Measurements from ENCODE around the gene TMEM30A. TPM values are rescaled to one million over a fixed set of nuclear protein-coding genes. Genes with fewer than 3 reads are reported as not detected.

The TMEM30A gene
- total and polyA plus RNA-seq, 2 donors (not counting 3 experiments of a cell fraction or from before 2014, with no cell fraction given): 42.2 to 197 TPM

GRCh38 chr6:75299801-75300530, 15.4 kb upstream of the TMEM30A start:
- Histone ChIP-seq H4K20me1 (replicated peaks; ENCODE audit: control insufficient read depth, extremely low read depth, insufficient read depth, low read length) (no peaks in the 10 kb centered on the region), H3K36me3 (ENCODE audit: control insufficient read depth in 2 of 2, extremely low read depth in 1 of 2, insufficient read depth in 2 of 2, low read length in 2 of 2) (no peaks in the 10 kb centered on the region), H3K27ac (ENCODE audit: insufficient read depth, low read depth, low read length) (no peak overlapping the region), H3K4me3 (replicated peaks in 1 of 3; ENCODE audit: insufficient read depth in 1 of 3, low read depth in 1 of 3, low read length in 3 of 3) (no peak overlapping the region), H3K9me3 (replicated peaks; ENCODE audit: control insufficient read depth, insufficient read depth, low read length) (no peaks in the 10 kb centered on the region), H3K9me1 (replicated peaks; ENCODE audit: control insufficient read depth, extremely low read depth, insufficient read depth, low read length) (no peaks in the 10 kb centered on the region), H2AFZ (ENCODE audit: low read depth, low read length) (no peak overlapping the region), H3K27me3 (ENCODE audit: control insufficient read depth in 2 of 2, insufficient read depth in 2 of 2, low read length in 2 of 2) (no peaks in the 10 kb centered on the region), H3K79me2 (ENCODE audit: control insufficient read depth, insufficient read depth, low read length) (no peaks in the 10 kb centered on the region), H3K4me1 (ENCODE audit: control insufficient read depth, extremely low read depth, insufficient read depth, low read length) (no peaks in the 10 kb centered on the region), H3K9ac (replicated peaks; ENCODE audit: extremely low read depth, insufficient read depth, low read length) (no peak overlapping the region), H3K4me2 (ENCODE audit: insufficient read depth, low read length) (no peak overlapping the region)
- no peak for DNase-seq (ENCODE audit: low read depth, low spot score)
- BruUV-seq (replicated peaks): no TSS peak
- TF ChIP-seq, protein P1, sequence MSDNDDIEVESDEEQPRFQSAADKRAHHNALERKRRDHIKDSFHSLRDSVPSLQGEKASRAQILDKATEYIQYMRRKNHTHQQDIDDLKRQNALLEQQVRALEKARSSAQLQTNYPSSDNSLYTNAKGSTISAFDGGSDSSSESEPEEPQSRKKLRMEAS (IDR thresholded peaks at IDR 0.05; ENCODE audit: insufficient read depth, insufficient read length): no peak
- no peak for TF ChIP-seq CTCF (IDR thresholded peaks at IDR 0.05; ENCODE audit: extremely low read depth in 1 of 2, insufficient read depth in 1 of 2, low read depth in 1 of 2, low read length in 2 of 2)
- TF ChIP-seq EZH2 (IDR thresholded peaks at IDR 0.05; ENCODE audit: borderline replicate concordance, low read depth, low read length, severe bottlenecking): no peak
- TF ChIP-seq POLR2A (IDR thresholded peaks at IDR 0.05; ENCODE audit: low read depth, low read length): no peak
- TF ChIP-seq FOS (IDR thresholded peaks at IDR 0.05; ENCODE audit: borderline replicate concordance, insufficient read depth, low read length): no peak
- no peak for TF ChIP-seq POLR2AphosphoS5 (IDR thresholded peaks at IDR 0.05; ENCODE audit: insufficient read depth, low read depth, low read length)
- no peak for TF ChIP-seq GATA2 (IDR thresholded peaks at IDR 0.05; ENCODE audit: insufficient read depth, insufficient read length, low read depth, low read length)
- no peak for TF ChIP-seq MYC (IDR thresholded peaks at IDR 0.05; ENCODE audit: low read depth, low read length)
- no peak for TF ChIP-seq JUN (IDR thresholded peaks at IDR 0.05; ENCODE audit: borderline replicate concordance, insufficient read depth, insufficient read length, low read depth)
- ChIA-PET POLR2A (no interaction called here), CTCF (interaction anchor here (0.7 to 3.2 kb wide), 10 partner anchors 18 to 246 kb away, joined by 3 to 12 read pairs (median 4); no protein-coding TSS in a partner anchor)
- no peak for FAIRE-seq
- dilution Hi-C loops (cut with MboI; ENCODE audit: extremely low pct_ligation_motif_present, low sequenced_read_pairs): loop anchor here (25.0 kb wide), 1 partner anchor 237 kb away; no protein-coding TSS in a partner anchor
- intact Hi-C loops (cut with micrococcal nuclease): loop anchor here (5.0 kb wide), 3 partner anchors 47 to 182 kb away; no protein-coding TSS in a partner anchor

All from endothelial cell of umbilical vein (primary cell).